GM18861 (cell line): ENCODE measurements around the gene RPS6KA2.
"Not testable (repeated sequence)": the region's sequence is repeated elsewhere in the genome, so short reads cannot be mapped to it uniquely, and the experiment has no call there.

Experiments used
- ATAC-seq: cut with Tn5 transposase; IDR thresholded peaks from one replicate; pipeline ENCODE4 v1.9.1; 2021; ENCODE audit not compliant: unreplicated experiment

RPS6KA2 gene

DNA sequence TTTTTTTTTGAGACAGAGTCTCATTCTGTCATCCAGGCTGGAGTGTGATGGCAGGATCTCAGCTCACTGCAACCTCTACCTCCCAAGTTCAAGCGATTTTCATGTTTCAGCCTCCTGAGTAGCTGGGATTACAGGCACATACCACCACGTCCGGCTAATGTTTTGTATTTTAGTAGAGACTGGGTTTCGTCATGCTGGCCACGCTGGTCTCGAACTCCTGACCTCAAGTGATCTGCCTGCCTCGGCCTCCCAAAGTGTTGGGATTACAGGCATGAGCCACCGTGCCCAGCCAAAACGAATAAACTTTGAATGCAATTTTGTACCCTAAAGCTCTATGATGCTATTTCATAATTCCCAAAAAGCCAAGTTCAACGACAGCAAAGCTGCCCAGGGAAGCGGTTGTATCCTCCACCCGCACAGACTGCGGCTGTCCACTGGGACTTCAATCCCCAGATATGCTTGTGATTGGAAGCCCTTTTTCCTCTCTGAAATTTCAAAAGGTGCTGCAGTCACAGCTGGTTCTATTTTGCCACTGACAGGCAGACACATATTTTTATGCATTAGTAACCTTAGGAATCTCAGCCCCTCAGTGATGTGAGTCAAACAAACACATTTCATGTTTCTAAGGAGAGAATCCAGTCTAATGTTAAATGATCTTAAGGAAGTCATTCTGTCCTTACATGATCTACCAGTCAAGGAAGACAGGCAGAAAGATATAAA is 31.8 kb downstream of the RPS6KA2 start:
- no peak for ATAC-seq

DNA sequence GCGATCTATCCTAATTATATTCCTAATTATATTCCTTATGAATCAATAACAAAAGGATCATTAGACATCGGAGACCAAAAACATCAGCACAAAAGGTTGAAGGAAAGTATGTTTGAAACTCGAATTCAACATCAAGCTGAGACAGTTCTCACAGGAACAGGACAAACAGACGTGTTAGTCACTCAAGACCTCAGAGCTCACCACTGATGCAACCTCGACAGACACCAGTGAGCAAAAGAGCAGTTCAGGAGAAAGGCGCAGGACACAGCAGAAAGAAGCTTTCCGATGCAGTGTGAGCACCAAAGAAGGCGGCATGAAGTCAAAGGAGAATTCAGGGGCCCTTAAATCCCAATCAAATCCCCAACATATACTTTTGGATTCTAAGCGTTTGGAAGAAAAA is 34.2 kb downstream of the RPS6KA2 start:
- no peak for ATAC-seq

DNA sequence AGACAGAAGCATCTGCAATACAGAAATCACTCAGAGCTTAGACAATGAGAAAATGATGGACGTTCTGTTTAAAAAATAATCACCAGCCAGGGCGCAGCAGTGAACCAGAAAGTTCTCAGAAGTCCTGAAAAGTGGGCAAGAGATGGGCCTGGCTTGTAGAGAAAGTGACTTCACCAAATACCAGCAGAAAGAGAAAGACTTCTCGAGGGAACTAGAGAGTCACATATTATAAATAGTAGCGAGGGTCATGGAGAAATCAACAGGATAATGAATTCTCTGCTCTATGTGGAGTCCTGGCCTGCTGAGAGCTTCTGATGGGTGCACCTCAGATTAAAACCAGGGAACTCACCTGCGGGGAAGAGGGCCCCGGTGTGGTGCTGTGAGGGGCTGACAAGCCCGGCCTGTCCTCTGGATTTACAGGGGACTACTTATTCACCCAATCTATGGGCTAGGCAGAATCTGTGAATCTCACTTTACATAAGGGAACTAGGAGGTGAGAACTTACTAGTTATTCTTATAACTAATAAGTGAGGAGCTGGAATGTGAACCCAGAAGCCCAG is 35.0 kb downstream of the RPS6KA2 start:
- ATAC-seq: no peak

DNA sequence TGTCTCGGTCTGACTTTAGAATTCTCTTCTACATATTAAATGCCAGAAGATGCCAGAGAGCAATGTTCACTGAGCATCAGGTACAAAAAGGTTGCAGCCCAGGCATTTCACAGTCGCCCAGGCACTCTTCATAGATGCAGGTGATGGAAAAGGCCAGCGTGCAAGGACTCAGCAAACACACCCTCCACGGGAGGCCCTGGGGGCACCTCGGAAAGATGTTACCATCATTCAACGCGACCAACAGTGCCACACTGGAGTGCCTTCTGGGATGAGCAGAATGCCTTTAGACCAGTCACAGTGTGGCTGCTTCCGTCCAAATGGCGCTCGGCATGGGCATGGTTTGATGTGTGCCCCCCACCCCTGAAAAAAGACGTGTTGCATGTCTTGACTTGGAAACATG is 36.0 kb downstream of the RPS6KA2 start:
- ATAC-seq: no peak

DNA sequence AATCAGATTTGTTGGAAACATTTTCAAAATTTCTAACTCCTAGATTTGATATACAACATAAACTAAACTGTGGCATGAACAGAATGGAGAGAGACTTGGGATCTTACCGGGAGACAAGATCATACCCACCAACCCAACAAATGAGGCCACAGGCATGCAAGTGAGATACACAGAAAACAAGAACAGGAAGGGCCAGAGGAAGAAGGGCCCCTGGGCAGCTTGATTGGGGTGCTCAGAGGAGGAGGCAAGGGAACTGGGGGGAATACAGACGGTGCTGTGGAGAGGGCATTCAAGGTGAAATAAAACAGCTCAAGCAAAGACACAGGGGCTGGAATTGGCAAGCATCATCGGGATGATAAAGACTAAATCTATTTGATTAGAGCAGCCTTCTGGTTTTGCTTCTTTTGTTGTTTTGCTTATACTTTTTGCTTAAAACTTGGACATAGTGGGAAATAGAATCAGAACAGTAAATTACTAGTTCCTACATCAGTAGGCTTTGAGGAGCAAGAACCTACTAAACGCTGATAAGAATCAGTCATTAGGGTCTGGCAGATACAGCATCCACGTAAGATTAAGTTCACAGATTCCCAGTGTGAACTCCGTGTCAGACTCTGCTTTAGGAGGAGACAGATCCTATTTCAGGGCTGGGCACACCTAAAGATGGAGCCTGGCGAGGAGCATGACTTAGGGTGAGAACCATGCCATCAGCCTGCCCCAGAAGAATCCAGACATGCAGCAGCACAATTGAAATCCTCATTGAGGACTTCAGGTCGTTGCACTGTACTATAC is 37.1 kb downstream of the RPS6KA2 start:
- no peak for ATAC-seq

DNA sequence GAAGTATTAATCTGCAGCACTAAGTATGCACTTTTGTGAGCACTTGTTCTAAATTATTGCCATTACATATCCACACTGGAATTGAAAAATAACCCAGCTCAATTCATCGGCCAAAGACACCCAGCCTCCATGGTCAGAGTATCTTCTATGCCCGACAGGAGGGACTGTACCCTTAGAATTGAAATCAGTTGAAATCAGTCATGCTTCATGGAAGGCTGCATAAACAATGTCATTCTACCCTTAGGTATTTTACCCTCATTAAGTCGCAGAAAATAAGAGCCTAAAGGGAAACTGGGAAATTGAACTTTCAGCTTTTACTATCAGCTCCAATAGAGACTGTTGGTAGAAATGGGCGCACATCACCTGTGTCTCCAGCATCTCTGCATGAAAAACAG is 37.7 kb downstream of the RPS6KA2 start:
- no peak for ATAC-seq

DNA sequence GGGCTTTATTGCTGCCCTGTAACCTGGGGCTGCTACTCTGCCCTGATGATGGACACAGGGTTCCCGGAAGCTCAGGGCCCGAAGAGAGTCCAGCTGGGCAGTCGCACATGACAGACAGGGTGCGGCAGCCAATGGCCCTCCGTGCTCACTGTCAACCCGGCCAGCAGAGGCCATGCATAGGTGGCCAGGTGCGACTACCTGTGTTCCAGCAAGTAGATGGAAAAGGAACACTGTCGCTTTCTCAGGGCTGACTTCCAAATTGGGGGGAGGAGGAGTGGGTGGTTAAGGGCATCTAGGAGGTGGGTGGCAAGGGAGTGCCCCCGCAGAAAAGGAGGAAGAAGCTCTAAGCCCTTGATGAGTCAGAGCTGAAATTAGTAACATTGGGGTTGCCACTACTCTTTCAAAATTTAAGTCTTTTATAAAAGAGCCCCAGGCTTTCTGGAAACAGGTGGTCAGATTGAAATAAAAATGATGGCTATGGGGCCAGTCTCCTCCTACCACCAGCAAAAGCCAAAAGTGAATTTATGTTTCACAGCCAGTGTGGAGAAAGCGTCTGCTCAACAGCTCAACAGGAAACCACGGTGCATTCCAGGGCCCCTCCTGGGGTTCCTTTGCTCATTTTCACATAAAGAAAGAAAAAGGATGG is 38.2 kb downstream of the RPS6KA2 start:
- no peak for ATAC-seq

DNA sequence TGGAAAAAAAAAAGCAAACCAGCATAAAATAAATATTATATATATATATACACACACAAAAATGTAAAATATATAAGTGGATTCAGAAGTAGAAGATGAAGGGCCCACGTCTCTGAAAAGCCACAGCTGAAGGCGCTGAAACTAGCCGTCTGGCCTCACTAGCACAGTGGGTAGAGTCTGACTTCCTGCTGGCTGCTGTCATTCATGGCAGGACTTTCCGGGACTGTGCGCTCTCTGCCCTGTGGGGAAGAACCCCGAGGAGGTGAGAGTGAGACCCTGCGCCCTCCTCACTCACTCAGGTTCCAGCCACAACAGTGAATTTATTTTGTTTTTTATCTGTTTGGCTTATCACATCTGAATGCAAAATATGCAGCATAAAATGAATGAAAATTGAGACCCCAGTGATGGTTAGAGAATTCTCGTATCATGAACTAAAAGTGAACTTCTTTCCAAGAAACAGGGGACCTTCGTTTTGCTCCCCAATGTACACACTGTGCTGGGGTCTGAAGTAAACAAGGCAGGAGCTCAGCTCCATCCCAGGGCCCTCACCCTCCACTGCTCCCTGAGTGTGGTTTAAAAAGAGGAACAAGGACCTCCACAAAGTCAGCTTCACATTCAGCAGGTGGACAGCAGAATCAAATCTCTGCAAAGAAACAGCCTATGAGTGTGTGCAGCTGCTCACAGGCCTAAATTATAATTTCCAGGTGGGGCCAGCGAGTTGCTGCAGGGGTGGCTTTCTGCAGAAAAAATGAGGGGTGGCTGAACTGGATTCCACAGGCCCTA is 39.2 kb downstream of the RPS6KA2 start:
- peak; percentile 77 for ATAC-seq

DNA sequence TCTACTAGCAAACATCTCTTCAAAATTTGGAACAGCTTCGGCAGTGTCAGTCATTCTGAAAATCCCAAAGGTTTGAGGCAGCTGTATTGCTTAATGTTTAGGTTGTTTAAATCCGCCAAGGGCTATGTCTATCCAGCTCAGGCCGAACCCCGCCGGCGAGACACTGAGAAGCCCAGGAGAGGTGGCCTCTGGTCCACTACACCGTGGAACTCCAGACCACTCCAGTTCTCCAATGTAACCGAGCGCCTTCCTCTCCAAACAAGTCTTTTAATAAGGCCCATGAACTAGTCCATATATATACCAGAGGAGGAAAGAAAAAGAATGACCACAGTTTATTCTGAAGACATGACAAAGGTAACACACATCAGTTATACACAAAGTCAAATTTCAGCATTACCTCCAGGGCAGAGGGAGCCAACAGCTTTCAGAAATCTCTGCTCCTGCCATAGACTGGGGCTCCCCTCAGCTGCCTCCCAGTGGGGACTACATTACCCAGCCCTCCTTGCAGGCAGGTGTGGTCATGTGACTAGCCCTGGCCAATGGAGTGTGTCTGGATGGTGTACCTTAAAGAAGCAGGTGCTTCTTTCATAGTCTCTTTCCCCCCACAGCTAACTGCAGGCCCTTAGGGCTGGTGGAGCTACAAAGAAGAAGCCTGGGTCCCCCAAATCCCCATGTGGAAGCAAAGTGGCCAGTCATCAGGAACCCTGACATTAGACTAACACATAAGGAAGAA is 40.5 kb downstream of the RPS6KA2 start, which contains the start of gene RAMACL:
Gene RAMACL, minus strand, starts transcription at position 255 of the 733 bp plus-strand sequence. Its CDS starts 201 bp downstream, at position 54.
- ATAC-seq: peak; percentile 71

DNA sequence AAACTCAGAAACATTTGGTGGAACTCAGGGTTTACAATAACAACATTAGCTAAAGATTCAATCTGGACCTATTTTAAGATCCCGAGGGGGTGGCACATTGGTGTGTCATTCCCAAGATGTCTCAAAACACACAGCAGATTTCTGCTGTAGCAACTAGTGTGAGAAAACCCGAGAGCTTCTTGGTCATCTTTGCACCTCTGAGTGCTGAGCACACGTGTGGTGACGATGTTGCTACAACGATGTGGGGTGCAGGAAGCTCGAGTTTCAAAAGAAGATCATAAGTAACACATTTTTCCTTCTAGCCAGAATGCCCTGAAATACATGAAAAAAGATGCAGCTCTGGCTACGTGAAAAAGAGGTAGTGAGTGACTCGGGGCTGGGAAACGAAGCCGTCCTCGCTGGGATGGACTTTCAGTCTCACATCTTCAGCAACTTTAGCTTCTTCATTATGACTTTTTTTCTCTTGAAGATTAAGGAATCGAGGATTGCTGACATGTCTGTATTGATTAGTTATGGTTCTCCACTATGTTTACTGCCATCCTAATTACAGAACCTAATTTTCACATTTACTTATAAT is 42.1 kb downstream of the RPS6KA2 start:
- no peak for ATAC-seq

DNA sequence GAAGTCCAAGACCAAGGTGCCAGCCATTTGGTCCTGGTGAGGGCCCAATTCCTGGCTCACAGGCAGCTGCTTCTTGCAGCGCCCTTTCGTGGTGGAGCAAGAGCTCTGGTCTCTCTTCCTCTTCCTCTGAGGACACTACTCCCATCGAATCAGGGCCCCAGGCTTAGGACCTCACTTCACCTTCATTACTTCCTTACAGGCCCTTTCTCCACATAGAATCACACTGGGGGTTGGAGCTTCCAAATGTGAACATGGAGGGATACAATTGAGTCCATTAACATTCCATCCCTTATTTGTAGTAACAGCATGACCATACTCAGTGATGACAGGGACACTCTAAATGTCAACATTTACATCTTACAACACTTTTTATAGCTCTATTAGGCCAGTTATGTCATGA is 42.9 kb downstream of the RPS6KA2 start:
- ATAC-seq: no peak

DNA sequence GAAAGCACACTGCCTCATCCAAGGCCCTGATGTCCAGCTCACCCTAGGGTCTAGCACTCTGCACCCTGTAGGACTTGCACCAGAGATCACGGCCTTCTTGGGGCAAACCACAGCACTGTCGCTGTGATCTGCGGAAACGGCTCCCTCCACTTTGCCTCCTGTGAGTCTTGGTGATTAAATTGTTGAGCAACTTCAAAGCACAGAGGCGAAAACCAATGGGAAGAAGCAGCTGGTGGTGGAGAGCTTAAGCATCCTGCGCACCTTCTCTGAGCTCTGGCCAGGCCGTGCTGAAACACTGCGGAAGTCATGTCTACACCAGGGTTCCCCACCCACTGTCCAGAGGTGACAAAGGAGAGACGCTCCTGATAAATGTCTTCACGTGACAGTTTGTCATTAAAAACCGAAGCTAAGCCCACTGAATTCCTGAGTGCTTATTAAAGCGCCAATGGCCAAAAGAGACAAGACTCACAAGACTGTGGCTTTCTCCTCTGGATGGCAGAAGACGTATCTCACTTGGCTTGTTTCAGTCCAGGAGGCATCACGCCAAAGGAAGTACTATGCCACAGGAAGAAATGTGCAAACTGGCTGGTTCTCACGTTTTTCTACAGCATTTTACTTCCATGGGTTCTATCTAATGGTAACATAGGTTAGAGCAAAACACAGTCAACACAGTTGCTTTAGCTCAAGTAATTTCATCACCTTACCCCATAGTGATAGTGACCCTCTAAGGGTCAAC is 43.7 kb downstream of the RPS6KA2 start:
- ATAC-seq: no peak

DNA sequence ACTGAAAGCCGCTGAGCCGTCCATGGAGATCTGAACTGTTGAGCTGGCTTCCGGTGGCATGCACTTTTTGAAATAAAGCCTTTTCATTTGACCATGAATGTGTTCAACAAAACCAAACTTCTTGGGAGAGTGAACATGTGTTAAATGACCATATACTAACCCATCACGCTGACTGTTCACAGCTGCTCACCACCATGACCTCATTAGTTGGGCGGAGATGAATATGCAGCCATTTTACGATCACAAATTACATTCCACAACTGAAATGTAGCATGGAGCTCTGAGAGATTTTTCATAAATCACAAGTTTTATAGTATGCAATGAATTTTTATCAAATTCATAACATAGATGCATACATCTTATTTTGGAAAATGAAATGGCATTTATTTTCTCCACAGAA is 44.8 kb downstream of the RPS6KA2 start:
- ATAC-seq: no peak

DNA sequence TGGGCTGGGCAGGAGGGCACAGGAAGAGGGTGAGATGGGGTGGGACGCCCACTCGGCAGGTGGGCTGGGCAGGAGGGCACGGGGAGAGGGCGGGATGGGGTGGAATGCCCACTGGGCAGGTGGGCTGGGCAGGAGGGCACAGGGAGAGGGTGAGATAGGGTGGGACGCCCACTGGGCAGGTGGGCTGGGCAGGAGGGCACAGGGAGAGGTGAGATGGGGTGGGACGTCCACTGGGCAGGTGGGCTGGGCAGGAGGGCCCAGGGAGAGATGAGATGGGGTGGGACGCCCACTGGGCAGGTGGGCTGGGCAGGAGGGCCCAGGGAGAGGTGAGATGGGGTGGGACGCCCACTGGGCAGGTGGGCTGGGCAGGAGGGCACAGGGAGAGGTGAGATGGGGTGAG is 45.2 kb downstream of the RPS6KA2 start:
- ATAC-seq: not testable (repeated sequence)

DNA sequence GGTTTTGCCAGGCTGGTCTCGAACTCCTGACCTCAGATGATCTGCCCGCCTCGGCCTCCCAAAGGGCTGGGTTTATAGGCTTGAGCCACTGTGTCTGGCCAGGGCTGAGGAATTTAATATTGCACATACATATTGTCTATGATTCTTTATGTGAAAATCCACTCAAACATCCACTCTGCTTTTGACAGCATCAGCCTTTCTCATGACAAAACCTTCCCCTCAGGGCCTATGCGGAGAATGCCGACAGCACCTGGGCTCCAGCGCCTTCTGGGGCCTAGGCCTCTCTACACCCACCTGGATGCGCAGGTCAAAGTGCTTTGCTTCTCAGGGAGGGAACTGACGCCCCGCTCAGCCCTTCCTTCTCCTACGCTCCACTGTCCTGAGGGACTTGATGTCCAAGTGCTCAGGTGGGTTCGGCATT is 46.0 kb downstream of the RPS6KA2 start:
- ATAC-seq: no peak

DNA sequence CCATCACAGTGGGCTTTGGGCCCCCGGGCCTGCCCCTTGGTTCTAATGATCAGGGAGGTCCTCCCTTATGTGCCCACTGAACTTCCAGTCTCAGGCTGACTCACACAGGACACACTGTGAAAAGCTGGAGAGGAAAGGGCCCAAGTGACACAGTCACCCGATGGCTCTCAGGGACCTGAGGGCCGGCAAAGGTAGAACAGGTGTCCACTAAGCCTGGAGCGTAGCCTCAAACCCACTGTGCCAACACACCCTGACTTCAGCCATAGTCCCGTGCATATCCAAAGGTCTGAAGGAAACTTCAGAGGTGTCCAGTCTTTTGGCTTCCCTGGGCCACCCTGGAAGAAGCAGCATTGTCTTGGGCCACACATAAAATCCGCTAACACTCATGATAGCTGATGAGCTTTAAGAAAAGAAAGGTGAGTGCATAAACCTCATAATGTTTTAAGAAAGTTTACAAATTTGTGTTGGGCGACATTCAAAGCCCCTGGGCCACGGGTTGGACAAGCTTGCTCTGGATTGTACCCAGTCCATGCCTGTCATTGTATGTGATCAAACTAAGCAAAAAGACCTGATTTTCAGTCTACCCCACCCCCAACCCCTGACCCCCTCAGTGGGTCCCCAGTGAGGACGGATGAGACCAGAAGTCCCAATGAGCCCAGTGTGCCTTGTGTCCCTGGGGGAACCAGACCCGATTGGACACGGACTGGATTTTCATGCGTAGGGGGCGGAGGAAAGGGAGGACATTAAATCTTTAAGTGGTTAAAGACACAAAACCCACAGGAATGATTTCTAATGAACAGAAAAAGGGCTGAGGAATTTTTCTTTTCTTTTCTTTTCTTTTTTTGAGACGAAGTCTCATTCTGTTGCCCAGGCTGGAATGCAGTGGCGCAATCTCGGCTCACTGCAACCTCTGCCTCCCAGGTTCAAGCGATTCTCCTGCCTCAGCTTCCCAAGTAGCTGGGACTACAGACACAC is 46.7 kb downstream of the RPS6KA2 start:
- no peak for ATAC-seq

DNA sequence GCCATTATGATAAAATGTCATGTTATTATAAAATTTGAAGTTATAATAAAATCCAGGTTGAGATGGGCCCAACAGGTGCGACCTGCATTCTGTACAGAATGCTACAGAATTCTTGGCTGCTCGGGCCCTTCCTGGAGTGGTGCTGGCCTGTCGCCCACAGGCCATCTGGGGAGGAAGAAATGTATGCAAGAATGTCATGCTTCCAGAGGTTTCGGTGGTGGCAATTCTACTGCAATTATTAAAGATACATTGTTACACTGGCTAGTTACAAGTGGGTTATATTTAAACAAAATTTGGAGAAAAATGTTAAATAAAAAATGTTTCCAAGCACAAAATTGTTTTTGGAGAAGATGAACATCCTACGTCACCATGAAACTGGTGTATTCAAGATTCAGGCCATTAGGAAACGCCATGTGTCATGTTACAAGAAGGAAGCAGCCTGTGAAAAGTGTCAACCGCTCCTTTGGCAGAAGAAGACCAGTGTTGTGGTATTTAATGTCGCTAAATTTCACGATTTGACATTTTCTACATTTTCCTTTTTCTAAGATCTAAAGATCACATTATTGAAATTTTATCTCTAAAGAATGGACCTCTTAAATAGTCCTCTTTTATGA is 47.7 kb downstream of the RPS6KA2 start:
- no peak for ATAC-seq
